Measurements from ENCODE around the gene BFSP2. TPM values are rescaled to one million over a fixed set of nuclear protein-coding genes. Genes with fewer than 3 reads are reported as not detected.

The BFSP2 gene
- total RNA-seq, 2 donors from 2014 or later, result not detected

DNA sequence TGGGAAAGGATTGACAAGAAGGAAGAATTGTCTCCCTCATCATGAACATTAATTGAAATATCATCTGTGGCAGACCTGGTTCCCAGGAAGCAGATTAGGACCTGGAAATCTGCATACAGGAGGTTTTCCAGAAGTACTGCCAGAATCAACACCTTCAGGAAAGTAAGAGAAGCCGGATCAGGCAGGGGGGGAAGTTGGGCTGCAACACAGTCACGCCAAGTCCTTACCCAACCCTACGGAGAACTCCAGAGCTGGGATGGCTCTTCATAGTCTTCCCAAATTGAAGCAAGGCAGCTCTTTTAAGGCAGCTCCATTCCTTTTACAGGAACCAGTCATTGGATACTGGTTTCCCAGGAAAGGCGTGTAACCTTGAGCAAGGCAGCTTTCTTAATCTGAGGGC lies 35.2 kb upstream of the BFSP2 start:
- no peak overlapping the region for H3K27ac ChIP-seq
- no peaks in the 10 kb centered on the region for H3K27me3 ChIP-seq
- no peak for DNase-seq (ENCODE audit: low spot score)
- H3K9me3 ChIP-seq, result no peaks in the 10 kb centered on the region
- no peaks in the 10 kb centered on the region for H3K4me1 ChIP-seq
- TF ChIP-seq, protein P1, sequence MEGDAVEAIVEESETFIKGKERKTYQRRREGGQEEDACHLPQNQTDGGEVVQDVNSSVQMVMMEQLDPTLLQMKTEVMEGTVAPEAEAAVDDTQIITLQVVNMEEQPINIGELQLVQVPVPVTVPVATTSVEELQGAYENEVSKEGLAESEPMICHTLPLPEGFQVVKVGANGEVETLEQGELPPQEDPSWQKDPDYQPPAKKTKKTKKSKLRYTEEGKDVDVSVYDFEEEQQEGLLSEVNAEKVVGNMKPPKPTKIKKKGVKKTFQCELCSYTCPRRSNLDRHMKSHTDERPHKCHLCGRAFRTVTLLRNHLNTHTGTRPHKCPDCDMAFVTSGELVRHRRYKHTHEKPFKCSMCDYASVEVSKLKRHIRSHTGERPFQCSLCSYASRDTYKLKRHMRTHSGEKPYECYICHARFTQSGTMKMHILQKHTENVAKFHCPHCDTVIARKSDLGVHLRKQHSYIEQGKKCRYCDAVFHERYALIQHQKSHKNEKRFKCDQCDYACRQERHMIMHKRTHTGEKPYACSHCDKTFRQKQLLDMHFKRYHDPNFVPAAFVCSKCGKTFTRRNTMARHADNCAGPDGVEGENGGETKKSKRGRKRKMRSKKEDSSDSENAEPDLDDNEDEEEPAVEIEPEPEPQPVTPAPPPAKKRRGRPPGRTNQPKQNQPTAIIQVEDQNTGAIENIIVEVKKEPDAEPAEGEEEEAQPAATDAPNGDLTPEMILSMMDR (IDR thresholded peaks at IDR 0.05), result no peak
- no peaks in the 10 kb centered on the region for H3K36me3 ChIP-seq
- no peak overlapping the region for H3K4me3 ChIP-seq

DNA sequence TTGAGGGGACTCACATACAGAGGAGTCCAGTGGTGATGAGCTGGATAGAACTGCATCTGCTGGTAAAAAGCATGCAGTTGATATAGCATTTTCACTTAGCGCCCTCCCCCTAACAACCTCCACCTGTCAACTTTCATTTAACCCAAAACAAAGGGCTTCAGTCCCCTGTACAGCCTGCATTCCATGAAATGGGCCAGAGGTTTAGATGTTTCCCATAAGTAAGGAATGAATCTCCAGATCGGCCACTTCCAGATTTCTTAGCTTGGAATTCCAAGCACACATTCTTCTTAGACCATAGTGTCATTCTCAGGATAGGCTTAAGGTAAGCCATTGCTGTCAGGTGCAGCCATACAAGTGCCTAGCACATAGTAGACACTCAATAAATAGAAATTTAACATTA lies 32.9 kb upstream of the BFSP2 start:
- Histone ChIP-seq H3K27ac (no peak overlapping the region), H3K4me3 (no peak overlapping the region), H3K36me3 (no peaks in the 10 kb centered on the region), H3K27me3 (no peaks in the 10 kb centered on the region), H3K4me1 (no peaks in the 10 kb centered on the region), H3K9me3 (no peaks in the 10 kb centered on the region)
- TF ChIP-seq, protein P1 (IDR thresholded peaks at IDR 0.05), result no peak
- no peak for DNase-seq (ENCODE audit: low spot score)

DNA sequence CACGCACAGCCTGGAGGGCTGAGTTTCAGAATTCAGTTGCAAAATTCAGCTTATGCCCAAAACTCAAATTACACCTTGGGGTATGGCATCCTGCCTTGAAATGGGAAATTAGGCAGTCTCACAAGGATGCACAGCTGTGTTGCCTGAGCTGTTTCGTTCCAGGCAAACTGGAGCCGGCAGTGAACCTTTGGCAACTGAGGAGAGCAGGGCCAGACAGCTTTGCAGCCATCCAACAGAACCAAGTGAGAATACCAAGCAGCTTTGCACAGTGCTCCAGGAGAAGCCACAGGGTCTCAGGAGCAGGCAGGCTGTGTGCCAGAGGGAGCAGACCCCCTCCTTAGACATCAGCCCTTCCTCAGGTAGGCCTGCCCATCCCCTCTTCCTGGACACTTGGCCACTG lies 32.5 kb upstream of the BFSP2 start:
- DNase-seq (ENCODE audit: low spot score), result peak; percentile 56
- Histone ChIP-seq H3K27me3 (no peaks in the 10 kb centered on the region), H3K4me3 (no peak overlapping the region), H3K27ac (no peak overlapping the region), H3K4me1 (no peaks in the 10 kb centered on the region), H3K36me3 (no peaks in the 10 kb centered on the region), H3K9me3 (no peaks in the 10 kb centered on the region)
- TF ChIP-seq, protein P1 (IDR thresholded peaks at IDR 0.05), result no peak

DNA sequence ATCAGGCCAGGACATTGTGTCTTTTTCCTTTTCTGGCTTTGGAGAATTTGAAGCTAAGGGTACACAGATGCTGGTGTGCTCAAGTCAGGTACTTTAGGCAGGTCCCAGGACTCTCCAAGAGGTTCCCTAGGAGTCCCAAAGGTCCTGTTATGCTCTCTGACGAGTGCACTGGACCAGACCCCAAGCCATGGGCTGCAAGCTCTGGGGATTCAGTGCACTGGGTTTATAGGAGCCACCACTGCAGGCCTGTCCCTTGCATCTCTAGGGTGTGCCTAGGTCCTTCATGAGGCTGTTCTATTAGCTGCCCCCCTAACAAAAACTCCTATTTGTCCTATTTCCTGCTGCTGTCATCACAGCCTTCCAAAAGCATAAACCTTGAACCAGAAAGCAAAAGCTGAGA lies 31.9 kb upstream of the BFSP2 start:
- no peaks in the 10 kb centered on the region for H3K27me3 ChIP-seq
- no peaks in the 10 kb centered on the region for H3K4me1 ChIP-seq
- no peaks in the 10 kb centered on the region for H3K9me3 ChIP-seq
- TF ChIP-seq, protein P1 (IDR thresholded peaks at IDR 0.05), result no peak
- H3K27ac ChIP-seq, result no peak overlapping the region
- no peak overlapping the region for H3K4me3 ChIP-seq
- peak; percentile 54 for DNase-seq (ENCODE audit: low spot score)
- no peaks in the 10 kb centered on the region for H3K36me3 ChIP-seq

DNA sequence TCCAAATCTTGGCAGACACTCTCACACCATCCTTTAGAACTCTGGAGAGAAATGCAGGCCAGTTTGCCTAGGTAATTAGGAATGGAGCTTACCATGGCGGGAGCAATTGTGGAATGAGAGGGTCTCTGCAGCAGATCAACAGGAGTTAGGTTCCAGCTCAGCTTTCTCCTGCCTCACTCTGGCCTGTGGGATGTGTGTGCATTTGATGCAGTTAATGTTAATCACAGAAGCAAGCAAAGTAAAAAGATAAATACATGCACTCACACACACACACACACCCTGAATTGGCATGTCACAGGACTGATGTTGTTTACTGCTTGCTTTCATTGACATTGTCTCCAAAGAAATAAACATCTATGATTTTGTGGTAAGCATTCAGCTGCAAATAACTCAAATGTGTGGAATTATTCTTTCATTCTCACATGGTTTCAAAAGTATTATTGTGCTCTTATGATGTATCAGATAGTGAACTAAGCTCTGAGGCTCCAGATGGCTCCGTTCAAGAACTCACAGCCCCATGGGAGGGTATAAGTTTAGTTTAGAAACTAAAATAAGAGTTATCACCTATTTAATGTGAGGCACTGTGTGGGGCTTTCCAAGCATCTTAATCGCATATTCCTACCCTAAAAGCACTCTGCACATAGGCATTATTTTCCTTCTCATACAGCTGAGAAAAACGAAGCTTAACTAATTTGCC lies 31.3 kb upstream of the BFSP2 start:
- Histone ChIP-seq H3K27ac (no peak overlapping the region), H3K4me1 (no peaks in the 10 kb centered on the region), H3K27me3 (no peaks in the 10 kb centered on the region), H3K36me3 (no peaks in the 10 kb centered on the region), H3K9me3 (no peaks in the 10 kb centered on the region), H3K4me3 (no peak overlapping the region)
- DNase-seq (ENCODE audit: low spot score), result no peak
- TF ChIP-seq, protein P1 (IDR thresholded peaks at IDR 0.05), result no peak

DNA sequence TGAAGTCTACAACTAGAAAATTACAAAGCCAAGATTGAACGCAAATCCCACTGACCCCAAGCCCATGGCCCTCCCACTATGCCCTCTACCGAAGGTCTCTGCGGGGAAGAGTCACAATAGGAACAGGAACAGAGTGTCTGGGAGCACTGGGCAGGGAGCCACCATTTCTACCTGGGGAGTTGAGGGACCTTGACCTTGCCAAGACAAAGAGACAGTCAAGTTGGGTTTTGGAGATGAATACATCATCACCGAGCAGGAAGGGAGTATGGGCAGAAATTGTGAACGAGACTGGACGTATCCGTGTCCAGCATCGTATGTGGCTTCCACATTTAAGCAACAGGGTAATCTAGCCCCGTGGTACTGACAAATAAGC lies 30.8 kb upstream of the BFSP2 start:
- H3K36me3 ChIP-seq, result no peaks in the 10 kb centered on the region
- H3K9me3 ChIP-seq, result no peaks in the 10 kb centered on the region
- H3K27me3 ChIP-seq, result no peaks in the 10 kb centered on the region
- no peak for DNase-seq (ENCODE audit: low spot score)
- TF ChIP-seq, protein P1 (IDR thresholded peaks at IDR 0.05), result no peak
- H3K4me1 ChIP-seq, result no peaks in the 10 kb centered on the region
- H3K4me3 ChIP-seq, result no peak overlapping the region
- H3K27ac ChIP-seq, result no peak overlapping the region
